ENCODE measurements around the gene PTPRZ1.

The PTPRZ1 gene

DNA sequence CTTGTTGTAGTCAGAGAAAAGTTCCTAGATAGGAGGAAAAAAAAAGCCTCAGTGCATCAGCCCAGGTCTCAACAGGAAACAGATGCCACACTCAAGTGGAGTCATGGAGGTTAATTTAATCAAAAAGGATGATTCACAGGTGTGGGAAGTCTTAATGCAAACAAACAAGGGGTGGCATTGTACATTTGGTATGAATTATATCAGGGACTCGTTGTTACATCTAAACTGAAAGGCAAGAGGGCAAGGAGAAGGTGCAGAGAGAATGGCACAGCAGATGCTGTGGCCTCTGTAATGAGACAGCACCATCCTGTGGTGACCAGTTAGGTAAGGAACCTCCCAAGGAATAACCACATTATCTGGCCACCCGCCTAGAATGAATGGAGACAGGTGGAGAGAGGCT lies 133.7 kb downstream of the PTPRZ1 start:
- TF ChIP-seq, protein P1, sequence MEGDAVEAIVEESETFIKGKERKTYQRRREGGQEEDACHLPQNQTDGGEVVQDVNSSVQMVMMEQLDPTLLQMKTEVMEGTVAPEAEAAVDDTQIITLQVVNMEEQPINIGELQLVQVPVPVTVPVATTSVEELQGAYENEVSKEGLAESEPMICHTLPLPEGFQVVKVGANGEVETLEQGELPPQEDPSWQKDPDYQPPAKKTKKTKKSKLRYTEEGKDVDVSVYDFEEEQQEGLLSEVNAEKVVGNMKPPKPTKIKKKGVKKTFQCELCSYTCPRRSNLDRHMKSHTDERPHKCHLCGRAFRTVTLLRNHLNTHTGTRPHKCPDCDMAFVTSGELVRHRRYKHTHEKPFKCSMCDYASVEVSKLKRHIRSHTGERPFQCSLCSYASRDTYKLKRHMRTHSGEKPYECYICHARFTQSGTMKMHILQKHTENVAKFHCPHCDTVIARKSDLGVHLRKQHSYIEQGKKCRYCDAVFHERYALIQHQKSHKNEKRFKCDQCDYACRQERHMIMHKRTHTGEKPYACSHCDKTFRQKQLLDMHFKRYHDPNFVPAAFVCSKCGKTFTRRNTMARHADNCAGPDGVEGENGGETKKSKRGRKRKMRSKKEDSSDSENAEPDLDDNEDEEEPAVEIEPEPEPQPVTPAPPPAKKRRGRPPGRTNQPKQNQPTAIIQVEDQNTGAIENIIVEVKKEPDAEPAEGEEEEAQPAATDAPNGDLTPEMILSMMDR (IDR thresholded peaks at IDR 0.05; ENCODE audit: low read depth, low read length), result no peak
- DNase-seq (ENCODE audit: low read depth in 2 of 2), result no peak
- no peak overlapping the region for H3K4me3 ChIP-seq (replicated peaks in 1 of 2; ENCODE audit: low read depth in 2 of 2, low read length in 2 of 2)

DNA sequence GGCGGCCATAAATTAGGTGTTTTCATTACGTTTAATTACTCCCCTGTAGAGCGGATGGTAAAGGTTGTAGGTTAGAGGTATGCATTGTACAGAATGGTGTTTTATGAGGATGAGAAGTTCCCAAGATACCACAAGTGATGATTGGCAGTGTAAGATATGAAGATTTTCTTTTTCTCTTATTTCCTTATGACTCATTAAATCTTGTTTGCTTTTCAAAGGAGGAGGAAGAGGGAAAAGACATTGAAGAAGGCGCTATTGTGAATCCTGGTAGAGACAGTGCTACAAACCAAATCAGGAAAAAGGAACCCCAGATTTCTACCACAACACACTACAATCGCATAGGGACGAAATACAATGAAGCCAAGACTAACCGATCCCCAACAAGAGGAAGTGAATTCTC lies 137.2 kb downstream of the PTPRZ1 start:
- TF ChIP-seq, protein P1 (IDR thresholded peaks at IDR 0.05; ENCODE audit: low read depth, low read length), result no peak
- DNase-seq (ENCODE audit: low read depth in 2 of 2), result no peak
- no peak overlapping the region for H3K4me3 ChIP-seq (replicated peaks in 1 of 2; ENCODE audit: low read depth in 2 of 2, low read length in 2 of 2)

DNA sequence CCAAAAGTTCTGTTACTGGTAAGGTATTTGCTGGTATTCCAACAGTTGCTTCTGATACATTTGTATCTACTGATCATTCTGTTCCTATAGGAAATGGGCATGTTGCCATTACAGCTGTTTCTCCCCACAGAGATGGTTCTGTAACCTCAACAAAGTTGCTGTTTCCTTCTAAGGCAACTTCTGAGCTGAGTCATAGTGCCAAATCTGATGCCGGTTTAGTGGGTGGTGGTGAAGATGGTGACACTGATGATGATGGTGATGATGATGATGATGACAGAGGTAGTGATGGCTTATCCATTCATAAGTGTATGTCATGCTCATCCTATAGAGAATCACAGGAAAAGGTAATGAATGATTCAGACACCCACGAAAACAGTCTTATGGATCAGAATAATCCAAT lies 140.1 kb downstream of the PTPRZ1 start:
- TF ChIP-seq, protein P1 (IDR thresholded peaks at IDR 0.05; ENCODE audit: low read depth, low read length), result no peak
- DNase-seq (ENCODE audit: low read depth in 2 of 2), result peak in 1 of 2 donors; percentile 12

DNA sequence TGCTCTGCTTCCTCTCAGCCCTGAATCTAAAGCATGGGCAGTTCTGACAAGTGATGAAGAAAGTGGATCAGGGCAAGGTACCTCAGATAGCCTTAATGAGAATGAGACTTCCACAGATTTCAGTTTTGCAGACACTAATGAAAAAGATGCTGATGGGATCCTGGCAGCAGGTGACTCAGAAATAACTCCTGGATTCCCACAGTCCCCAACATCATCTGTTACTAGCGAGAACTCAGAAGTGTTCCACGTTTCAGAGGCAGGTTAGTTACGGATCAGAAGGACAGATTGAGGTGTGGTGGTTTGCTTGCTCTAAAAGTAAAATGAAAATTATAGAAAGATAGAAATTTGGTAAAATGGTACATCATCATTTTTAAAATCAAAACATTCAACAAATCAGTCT lies 140.7 kb downstream of the PTPRZ1 start:
- DNase-seq (ENCODE audit: low read depth in 2 of 2), result no peak
- no peak overlapping the region for H3K4me3 ChIP-seq (replicated peaks in 1 of 2; ENCODE audit: low read depth in 2 of 2, low read length in 2 of 2)
- TF ChIP-seq, protein P1 (IDR thresholded peaks at IDR 0.05; ENCODE audit: low read depth, low read length), result no peak

More for the DNA sequence above, 140.1 kb downstream of the PTPRZ1 start:
- no peak overlapping the region for H3K4me3 ChIP-seq (replicated peaks in 1 of 2; ENCODE audit: low read depth in 2 of 2, low read length in 2 of 2)

DNA sequence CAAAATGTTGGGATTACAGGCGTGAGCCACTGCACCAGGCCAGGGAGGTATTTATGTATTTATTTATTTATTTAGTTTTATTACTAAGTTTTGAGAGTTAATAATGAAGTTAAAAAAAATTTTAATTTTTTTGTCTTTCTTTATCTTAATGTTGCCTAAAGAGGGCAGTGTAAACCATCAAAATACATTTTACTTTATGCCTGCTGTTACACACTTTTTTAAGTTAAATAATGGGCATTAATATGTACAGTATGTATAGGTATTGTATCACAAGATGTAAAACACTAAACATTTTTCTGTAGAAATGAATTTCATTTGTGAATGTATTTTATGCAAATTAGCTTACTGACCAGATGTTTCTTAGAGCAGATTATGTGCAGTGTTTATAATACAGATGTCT lies 141.7 kb downstream of the PTPRZ1 start:
- DNase-seq (ENCODE audit: low read depth in 2 of 2), result peak; percentile 11 to 22
- TF ChIP-seq, protein P1 (IDR thresholded peaks at IDR 0.05; ENCODE audit: low read depth, low read length), result peak; percentile 23
- no peak overlapping the region for H3K4me3 ChIP-seq (replicated peaks in 1 of 2; ENCODE audit: low read depth in 2 of 2, low read length in 2 of 2)

DNA sequence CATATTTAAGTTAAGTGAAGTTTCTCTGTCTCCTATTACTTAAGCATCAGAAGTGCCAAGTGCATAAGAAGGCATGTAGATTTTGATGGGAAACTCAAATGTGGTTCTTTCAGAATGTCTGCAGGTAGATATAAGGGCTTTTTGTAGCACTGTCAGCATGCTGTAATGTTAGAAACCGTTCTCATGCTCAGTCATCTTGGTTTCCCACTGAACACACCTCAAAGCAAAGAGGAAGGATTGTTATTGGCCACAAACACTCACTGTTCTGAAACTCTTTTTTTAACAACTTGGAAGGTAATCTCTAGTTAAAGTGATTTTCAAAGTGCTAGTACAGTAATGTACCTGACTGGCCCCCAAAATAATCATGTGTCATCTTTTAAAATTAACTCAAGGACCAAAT lies 145.1 kb downstream of the PTPRZ1 start:
- H3K4me3 ChIP-seq (replicated peaks in 1 of 2; ENCODE audit: low read depth in 2 of 2, low read length in 2 of 2), result no peak overlapping the region
- TF ChIP-seq, protein P1 (IDR thresholded peaks at IDR 0.05; ENCODE audit: low read depth, low read length), result no peak
- DNase-seq (ENCODE audit: low read depth in 2 of 2), result no peak

DNA sequence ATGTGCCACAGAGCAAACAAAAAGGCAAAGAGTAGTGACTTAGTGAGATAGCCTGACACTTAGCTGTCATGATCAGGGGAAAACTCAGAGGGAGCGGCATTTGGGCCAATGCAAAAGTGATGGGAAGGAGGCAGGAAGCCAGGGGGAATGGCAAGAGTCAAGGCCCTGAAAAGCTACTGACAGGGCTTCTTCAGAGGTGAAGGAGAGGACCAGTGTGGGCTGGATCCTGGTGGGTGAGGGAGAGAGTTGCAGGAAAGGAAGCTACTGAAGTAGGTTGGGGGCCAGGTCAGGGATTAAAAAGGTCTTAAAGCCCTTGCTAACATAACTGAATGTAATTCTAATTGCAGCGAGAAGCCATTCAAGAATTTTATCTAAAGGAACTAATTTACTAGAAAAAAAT lies 154.1 kb downstream of the PTPRZ1 start:
- DNase-seq (ENCODE audit: low read depth in 2 of 2), result no peak
- TF ChIP-seq, protein P1 (IDR thresholded peaks at IDR 0.05; ENCODE audit: low read depth, low read length), result no peak
- H3K4me3 ChIP-seq (replicated peaks in 1 of 2; ENCODE audit: low read depth in 2 of 2, low read length in 2 of 2), result no peak overlapping the region
